ENCODE data around the gene RRAS. TPM values are rescaled to one million over a fixed set of nuclear protein-coding genes. Genes with fewer than 3 reads are reported as not detected.

Gene RRAS
- total RNA-seq, 3 donors from 2014 or later, result 43.9 to 89.8 (median 48.6) TPM

DNA sequence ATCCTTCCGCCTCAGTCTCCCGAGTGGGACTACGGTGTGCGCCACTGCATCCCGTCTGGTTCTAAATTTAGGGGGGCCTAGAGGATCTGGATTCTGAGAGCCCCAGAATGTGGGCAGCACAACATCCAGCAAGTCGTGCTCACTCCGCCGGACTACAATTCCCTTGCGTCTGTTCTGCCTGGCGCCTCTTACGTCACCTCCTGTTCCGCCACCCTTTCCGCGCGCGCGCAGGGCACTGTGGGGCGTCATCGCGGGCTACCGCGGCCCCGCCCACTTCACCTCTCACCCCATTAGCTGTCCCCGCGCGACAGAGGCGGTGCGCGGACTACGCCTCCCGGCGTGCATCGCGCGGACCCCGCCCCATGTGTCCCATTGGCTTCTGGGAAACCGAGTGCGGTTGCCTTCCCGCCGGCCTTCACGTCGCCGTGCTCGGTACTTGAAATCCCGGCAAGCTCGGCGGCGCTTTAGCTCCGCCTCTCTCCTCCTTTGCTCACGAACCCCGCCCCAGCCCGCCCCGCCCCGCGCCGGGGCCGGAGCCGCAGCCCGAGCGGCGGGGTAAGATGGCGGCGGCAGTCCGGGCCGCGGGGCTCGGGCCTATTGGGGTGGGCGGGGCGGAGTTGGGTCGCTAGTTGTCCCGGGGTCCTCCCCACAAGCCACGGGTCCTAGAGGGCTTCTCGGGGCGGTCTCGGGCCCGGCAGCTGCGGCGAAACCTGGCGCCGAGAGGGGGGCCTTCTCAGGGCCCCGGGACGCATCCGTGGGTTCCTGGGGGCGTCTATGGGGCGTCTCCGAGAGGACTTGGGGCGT lies 1.9 kb upstream of the RRAS start, which contains the start of gene SCAF1:
SCAF1 (plus strand) TSS at position 522 of the 804 bp plus-strand sequence. CDS start 2,818 bp downstream, outside the sequence.
- intact Hi-C loops (cut with DNase I, micrococcal nuclease), result no loop called here
- H3K36me3 ChIP-seq (ENCODE audit: low read depth), result peaks cover 5% of the 10 kb centered on the region
- peaks cover 32% of the 10 kb centered on the region for H3K4me1 ChIP-seq (ENCODE audit: low read depth)
- no peaks in the 10 kb centered on the region for H3K9me3 ChIP-seq
- peak; percentile 99 to 100 (median 99) for DNase-seq
- TF ChIP-seq, protein P1, sequence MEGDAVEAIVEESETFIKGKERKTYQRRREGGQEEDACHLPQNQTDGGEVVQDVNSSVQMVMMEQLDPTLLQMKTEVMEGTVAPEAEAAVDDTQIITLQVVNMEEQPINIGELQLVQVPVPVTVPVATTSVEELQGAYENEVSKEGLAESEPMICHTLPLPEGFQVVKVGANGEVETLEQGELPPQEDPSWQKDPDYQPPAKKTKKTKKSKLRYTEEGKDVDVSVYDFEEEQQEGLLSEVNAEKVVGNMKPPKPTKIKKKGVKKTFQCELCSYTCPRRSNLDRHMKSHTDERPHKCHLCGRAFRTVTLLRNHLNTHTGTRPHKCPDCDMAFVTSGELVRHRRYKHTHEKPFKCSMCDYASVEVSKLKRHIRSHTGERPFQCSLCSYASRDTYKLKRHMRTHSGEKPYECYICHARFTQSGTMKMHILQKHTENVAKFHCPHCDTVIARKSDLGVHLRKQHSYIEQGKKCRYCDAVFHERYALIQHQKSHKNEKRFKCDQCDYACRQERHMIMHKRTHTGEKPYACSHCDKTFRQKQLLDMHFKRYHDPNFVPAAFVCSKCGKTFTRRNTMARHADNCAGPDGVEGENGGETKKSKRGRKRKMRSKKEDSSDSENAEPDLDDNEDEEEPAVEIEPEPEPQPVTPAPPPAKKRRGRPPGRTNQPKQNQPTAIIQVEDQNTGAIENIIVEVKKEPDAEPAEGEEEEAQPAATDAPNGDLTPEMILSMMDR (IDR thresholded peaks at IDR 0.05), result no peak
- ATAC-seq, result peak; percentile 79
- H3K4me3 ChIP-seq, result peak within 1 kb of the TSS; percentile 73

DNA sequence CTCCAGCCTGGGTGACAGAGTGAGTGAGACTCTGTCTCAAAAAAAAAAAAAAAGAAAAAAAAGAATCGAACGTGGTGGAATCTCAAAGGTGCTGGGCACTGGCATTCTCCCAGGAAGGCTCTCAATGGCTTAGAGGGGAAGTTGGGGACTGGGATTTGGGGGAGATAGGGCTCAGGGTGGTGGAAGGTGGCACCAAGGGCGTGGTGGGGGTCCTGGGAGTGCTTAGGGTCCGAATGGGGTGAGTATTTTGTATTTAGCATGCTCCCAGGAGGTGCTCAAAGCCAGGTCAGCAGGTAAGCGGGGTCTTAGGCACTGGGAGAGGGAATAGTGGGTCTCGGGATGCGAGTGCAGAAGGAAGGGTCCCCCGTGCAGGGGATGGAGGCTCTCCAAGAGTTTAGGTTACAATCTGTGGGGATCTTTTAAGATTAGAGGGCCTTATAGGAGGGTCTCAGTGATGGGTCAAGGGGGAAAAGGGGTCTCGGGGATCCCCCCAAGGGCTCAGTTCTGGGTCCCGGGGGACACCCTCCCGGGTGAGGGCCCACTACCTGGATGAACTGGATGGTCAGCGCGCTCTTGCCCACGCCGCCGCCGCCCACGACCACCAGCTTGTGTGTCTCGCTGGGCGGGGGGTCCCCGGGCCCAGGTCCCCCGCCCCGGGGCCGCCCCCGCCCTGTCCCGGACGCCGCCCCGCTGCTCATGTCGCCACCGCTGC lies 386 bp downstream of the RRAS start:
- peak in 2 of 3 donors; percentile 57 for DNase-seq
- H3K4me3 ChIP-seq, result peak overlapping the region; percentile 28
- H3K36me3 ChIP-seq (ENCODE audit: low read depth), result peaks cover 5% of the 10 kb centered on the region
- H3K9me3 ChIP-seq, result no peaks in the 10 kb centered on the region
- peaks cover 32% of the 10 kb centered on the region for H3K4me1 ChIP-seq (ENCODE audit: low read depth)
- intact Hi-C loops (cut with DNase I, micrococcal nuclease), result no loop called here
- ATAC-seq, result no peak
- TF ChIP-seq, protein P1 (IDR thresholded peaks at IDR 0.05), result no peak

DNA sequence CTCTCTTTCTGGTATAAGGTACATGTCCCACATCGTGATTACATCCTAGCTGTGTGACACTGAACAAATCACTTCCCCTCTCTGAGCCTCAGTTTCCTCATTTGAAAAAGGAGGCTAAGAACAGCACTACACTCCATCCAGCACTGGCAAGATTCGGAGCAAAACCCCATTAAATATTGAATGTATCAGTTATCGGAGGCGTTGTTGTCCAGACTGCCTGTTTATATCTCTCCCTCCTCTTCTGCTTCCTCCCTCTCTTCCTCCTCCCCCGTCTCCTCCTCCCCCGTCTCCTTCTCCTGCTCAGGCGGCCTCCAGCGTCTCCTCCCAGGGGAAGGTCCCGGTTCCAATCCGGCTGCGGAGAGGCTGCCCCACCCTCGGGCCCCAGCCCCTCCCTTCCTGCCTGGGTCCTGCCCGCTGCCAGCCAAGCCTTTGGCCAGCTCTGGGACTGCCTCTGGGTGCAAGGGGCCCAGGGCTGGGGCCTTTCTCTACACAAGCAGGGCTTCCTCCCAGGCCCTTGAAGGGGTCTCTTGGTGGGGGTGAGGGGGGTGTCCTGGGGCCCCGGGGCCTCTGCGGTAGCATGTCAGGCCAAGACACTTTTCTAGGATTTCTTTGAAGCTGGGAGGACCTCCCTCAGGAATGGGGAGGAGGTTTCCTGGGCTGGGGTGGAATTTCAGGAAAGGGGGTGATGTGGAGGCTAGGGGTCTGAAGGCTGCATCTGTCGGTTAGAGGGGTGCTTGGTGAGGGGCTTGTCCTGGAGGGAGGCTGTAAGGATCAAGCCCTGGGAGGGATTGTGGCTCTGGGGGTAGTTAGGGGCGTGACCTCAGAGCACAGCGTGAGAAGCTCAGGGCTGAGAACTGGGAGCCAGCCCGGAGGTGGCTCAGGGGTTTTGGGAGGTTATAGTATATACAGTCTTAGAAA lies 1.9 kb downstream of the RRAS start:
- H3K36me3 ChIP-seq (ENCODE audit: low read depth), result peaks cover 5% of the 10 kb centered on the region
- intact Hi-C loops (cut with DNase I, micrococcal nuclease), result no loop called here
- no peak overlapping the region for H3K4me3 ChIP-seq
- peaks cover 26% of the 10 kb centered on the region for H3K4me1 ChIP-seq (ENCODE audit: low read depth)
- TF ChIP-seq, protein P1 (IDR thresholded peaks at IDR 0.05), result no peak
- DNase-seq (peak; percentile 88 to 93 (median 93)), ATAC-seq (peak; percentile 45)
- H3K9me3 ChIP-seq, result no peaks in the 10 kb centered on the region

DNA sequence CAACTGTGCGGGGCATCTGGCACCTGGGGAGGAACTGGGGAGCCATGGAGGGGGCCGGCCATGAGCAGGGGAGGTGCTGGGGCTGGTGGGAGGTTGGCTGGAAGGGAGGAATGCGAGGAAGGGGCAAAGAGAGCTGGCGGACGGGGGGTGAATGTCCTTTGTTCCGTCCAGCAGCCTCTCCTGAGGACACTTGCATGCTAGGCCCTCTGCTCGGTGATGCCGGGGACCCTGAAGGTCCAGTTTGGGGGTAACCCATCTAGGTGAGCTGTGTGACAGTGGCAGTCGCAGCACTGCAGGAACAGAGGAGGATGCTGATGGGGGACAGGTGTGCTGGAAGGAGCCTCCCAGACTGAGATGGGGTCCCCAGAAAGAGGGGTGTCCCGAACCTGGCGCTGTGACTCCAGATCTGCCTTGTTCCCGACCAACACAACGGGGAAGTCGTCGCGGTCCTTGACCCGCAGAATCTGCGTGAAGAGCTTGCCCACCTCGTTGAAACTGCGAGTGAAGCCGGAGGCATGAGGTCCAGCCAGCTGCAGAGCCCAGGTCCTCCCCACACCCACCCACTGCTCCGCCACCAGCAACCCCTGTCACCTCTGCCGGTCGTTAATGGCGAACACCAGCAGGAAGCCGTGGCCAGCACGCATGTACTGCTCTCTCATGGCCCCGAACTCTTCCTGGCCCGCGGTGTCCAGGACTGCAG lies 3.6 kb downstream of the RRAS start:
- DNase-seq, result peak in 1 of 3 donors; percentile 39
- Histone ChIP-seq H3K4me1 (ENCODE audit: low read depth) (peaks cover 22% of the 10 kb centered on the region), H3K36me3 (ENCODE audit: low read depth) (no peaks in the 10 kb centered on the region), H3K4me3 (no peak overlapping the region), H3K9me3 (no peaks in the 10 kb centered on the region)
- intact Hi-C loops (cut with DNase I, micrococcal nuclease), result no loop called here
- no peak for ATAC-seq
- TF ChIP-seq, protein P1 (IDR thresholded peaks at IDR 0.05), result no peak

All from mucosa of descending colon (tissue), 3 donors.